Gastrocnemius medialis (tissue), 4 donors: ENCODE measurements around the gene SLC1A4.

Experiments
- POLR2A ChIP-seq, 2 donors: fragments of 450-650 bp; IDR thresholded peaks; one replicate each; pipeline ENCODE4 v1.6.1; 2017; ENCODE audit warnings: antibody characterized with exemption in 2 of 2, mild to moderate bottlenecking in 2 of 2, moderate library complexity in 2 of 2
- TF ChIP-seq, protein P1 (sequence below), 5 experiments: fragments of 450-650 bp in 3 of 5; fragments of 200-600 bp in 2 of 5; sonication (generic) in 2 of 5; IDR thresholded peaks in 4 of 5; conservative IDR thresholded peaks in 1 of 5; 1 replicate in 4 of 5; 2 replicates in 1 of 5; pipeline ENCODE4 v1.5.1; 2016 to 2019; ENCODE audit warnings: antibody characterized with exemption in 5 of 5, mild to moderate bottlenecking in 3 of 5, moderate library complexity in 3 of 5

DNA sequence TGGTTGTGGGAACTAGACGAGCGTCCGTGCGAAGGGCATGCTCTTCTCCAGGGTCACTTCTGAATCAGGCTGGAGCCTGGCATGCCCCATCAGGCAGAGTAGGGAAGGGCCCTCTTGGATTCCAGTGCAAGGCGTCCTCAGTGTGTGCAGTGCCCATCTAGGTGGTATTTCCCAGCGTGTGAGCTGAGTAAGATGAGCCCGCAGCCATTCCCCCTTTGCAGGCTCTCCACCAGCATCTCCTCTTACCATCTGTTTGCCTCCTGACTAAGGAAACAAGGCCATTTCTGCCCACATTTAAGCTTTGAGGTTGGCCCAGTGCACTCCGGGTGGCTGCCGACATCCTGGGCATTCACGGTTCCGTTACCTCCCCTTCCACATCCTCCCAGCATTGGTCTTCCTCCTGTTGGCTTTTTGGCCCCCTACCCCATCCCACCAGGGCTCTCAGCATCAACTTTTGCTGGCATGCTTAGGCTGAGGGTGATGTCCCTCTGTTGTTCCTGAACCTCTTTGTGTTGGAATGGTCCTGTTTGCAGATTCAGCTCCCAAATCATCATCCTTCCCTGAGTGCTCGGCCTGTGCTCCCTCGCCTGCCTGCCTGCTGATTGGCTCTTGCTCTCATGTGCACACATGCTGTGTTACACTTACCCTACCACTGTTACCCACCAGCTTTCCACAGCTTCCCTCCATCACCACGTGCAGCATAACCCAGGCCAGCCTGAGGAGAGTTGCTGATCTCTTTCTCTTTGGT is 78.8 kb downstream of the SLC1A4 start:
- TF ChIP-seq, protein P1, sequence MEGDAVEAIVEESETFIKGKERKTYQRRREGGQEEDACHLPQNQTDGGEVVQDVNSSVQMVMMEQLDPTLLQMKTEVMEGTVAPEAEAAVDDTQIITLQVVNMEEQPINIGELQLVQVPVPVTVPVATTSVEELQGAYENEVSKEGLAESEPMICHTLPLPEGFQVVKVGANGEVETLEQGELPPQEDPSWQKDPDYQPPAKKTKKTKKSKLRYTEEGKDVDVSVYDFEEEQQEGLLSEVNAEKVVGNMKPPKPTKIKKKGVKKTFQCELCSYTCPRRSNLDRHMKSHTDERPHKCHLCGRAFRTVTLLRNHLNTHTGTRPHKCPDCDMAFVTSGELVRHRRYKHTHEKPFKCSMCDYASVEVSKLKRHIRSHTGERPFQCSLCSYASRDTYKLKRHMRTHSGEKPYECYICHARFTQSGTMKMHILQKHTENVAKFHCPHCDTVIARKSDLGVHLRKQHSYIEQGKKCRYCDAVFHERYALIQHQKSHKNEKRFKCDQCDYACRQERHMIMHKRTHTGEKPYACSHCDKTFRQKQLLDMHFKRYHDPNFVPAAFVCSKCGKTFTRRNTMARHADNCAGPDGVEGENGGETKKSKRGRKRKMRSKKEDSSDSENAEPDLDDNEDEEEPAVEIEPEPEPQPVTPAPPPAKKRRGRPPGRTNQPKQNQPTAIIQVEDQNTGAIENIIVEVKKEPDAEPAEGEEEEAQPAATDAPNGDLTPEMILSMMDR (IDR thresholded peaks at IDR 0.05 in 4 of 5, conservative IDR thresholded peaks at IDR 0.05 in 1 of 5): peak in 1 of 5 experiments; percentile 3
- TF ChIP-seq POLR2A (IDR thresholded peaks at IDR 0.05): no peak
